GM12878 (cell line): ENCODE measurements around the gene CAMKMT. TPM values are rescaled to one million over a fixed set of nuclear protein-coding genes. Genes with fewer than 3 reads are reported as not detected.

Experiments used
- ATAC-seq: fragments of 200-7000 bp; cut with Tn5 transposase; 3 replicates; pipeline ENCODE4 v1.9.1; 2020; ENCODE audit warnings: mild to moderate bottlenecking, moderate library complexity
- BruUV-seq: library from RNA; stranded (reverse); fragments of 400-500 nt; replicated peaks from 2 replicates; lab custom pipeline; 2021; lab: Mats Ljungman, UMichigan
- CTCF ChIA-PET: fragments of 300-600 bp; sonication (Branson Sonifier 250); formaldehyde crosslinking; extraction: SDS; loops from one replicate; lab custom pipeline; 2021; ENCODE audit warnings: inconsistent platforms; lab: Yijun Ruan, JAX
- POLR2A ChIA-PET: fragments of 350-600 bp; formaldehyde crosslinking; extraction: SDS; loops from one replicate; lab custom pipeline; 2021; ENCODE audit warnings: inconsistent platforms; lab: Charles Lee
- RAD21 ChIA-PET: fragments of 300-600 bp; sonication (Branson Sonifier 250); formaldehyde crosslinking; loops from one replicate; lab custom pipeline; 2023; ENCODE audit warnings: antibody characterized with exemption; ENCODE audit not compliant: unreplicated experiment; lab: Charles Lee
- SMC1A ChIA-PET: fragments of 300-600 bp; sonication (Branson Sonifier 250); formaldehyde crosslinking; loops from one replicate; lab custom pipeline; 2023; ENCODE audit not compliant: unreplicated experiment, uncharacterized antibody; lab: Charles Lee
- DNase-seq: peaks from one replicate; pipeline ENCODE4 v3.0.0-alpha.2; 2011; ENCODE audit warnings: low read depth, low spot score
- FAIRE-seq: peaks from 3 replicates; lab custom pipeline; 2011; peaks lifted over from hg19 to GRCh38; lab: Jason Lieb, UNC
- H2AFZ ChIP-seq: 2 replicates; pipeline ENCODE4 v1.6.0; 2011; ENCODE audit warnings: low read depth, low read length, control low read depth; ENCODE audit not compliant: control insufficient read depth
- H3K27ac ChIP-seq: 2 replicates; pipeline ENCODE4 v1.5.1; 2011; ENCODE audit warnings: control low read depth; ENCODE audit not compliant: control insufficient read depth, insufficient read depth
- H3K27me3 ChIP-seq, 2 experiments: replicated peaks in 1 of 2; 2 replicates each; pipeline versions ENCODE4 v1.6.0 to v1.6.1; 2011; ENCODE audit warnings: low read length in 1 of 2; ENCODE audit not compliant: control insufficient read depth in 2 of 2, insufficient read depth in 2 of 2
- H3K36me3 ChIP-seq, 2 experiments: 2 replicates each; pipeline ENCODE4 v1.5.1; 2011; ENCODE audit warnings: low read length in 1 of 2; ENCODE audit not compliant: control insufficient read depth in 2 of 2, insufficient read depth in 2 of 2
- H3K4me1 ChIP-seq: 2 replicates; pipeline ENCODE4 v1.6.1; 2011; ENCODE audit warnings: mild to moderate bottlenecking, low read length, moderate library complexity, mixed read lengths; ENCODE audit not compliant: control insufficient read depth, insufficient read depth
- H3K4me2 ChIP-seq: 2 replicates; pipeline ENCODE4 v1.6.0; 2011; ENCODE audit warnings: control low read depth; ENCODE audit not compliant: control insufficient read depth, insufficient read depth
- H3K4me3 ChIP-seq: fragments of 200-600 bp; sonication (generic); 2 replicates; pipeline ENCODE4 v1.5.1; 2016
- H3K79me2 ChIP-seq: 2 replicates; pipeline ENCODE4 v1.6.0; 2011; ENCODE audit warnings: low read length; ENCODE audit not compliant: control insufficient read depth, insufficient read depth
- H3K9ac ChIP-seq: 2 replicates; pipeline ENCODE4 v1.8.0; 2011; ENCODE audit warnings: low read length, control low read depth, mixed read lengths; ENCODE audit not compliant: control insufficient read depth, insufficient read depth
- H3K9me3 ChIP-seq: replicated peaks from 3 replicates; pipeline ENCODE4 v1.5.1; 2011; ENCODE audit warnings: mild to moderate bottlenecking, low read length; ENCODE audit not compliant: control insufficient read depth, insufficient read depth
- H4K20me1 ChIP-seq: 2 replicates; pipeline ENCODE4 v1.6.0; 2011; ENCODE audit not compliant: control insufficient read depth, insufficient read depth
- BACH1 ChIP-seq: fragments of 450-650 bp; IDR thresholded peaks from 2 replicates; pipeline ENCODE4 v1.6.1; 2017; ENCODE audit warnings: mild to moderate bottlenecking, borderline replicate concordance
- BHLHE40 ChIP-seq, 2 experiments: fragments of 450-650 bp in 1 of 2; IDR thresholded peaks; 2 replicates each; pipeline ENCODE4 v1.6.1; 2011 to 2017; ENCODE audit warnings: low read depth in 2 of 2, borderline replicate concordance in 1 of 2, improper control_type of control experiment in 1 of 2, low read length in 1 of 2, mild to moderate bottlenecking in 1 of 2
- E2F4 ChIP-seq: IDR thresholded peaks from 2 replicates; pipeline ENCODE4 v1.6.1; 2012; ENCODE audit warnings: low read depth, low read length, improper control_type of control experiment
- KLF5 ChIP-seq: fragments of 450-650 bp; IDR thresholded peaks from 2 replicates; pipeline ENCODE4 v1.6.1; 2014; ENCODE audit warnings: mild to moderate bottlenecking; ENCODE audit not compliant: partially characterized antibody
- MYB ChIP-seq: fragments of 150-350 bp; IDR thresholded peaks from 2 replicates; pipeline ENCODE4 v1.6.1; 2014; ENCODE audit warnings: mild to moderate bottlenecking, low read depth, low read length, borderline replicate concordance
- MYC ChIP-seq: IDR thresholded peaks from 2 replicates; pipeline ENCODE4 v1.6.1; 2011; ENCODE audit warnings: mild to moderate bottlenecking, low read length, moderate library complexity, inconsistent platforms; ENCODE audit not compliant: insufficient read depth, insufficient replicate concordance, insufficient read length, severe bottlenecking
- NR2C2 ChIP-seq: IDR thresholded peaks from 2 replicates; pipeline ENCODE4 v1.6.1; 2011; ENCODE audit warnings: borderline replicate concordance, low read depth; ENCODE audit not compliant: control insufficient read depth, insufficient read length
- NR2F1 ChIP-seq: fragments of 450-650 bp; conservative IDR thresholded peaks from 2 replicates; pipeline ENCODE4 v1.6.1; 2017; ENCODE audit warnings: mild to moderate bottlenecking
- NRF1 ChIP-seq: conservative IDR thresholded peaks from 2 replicates; pipeline ENCODE4 v1.6.1; 2011; ENCODE audit warnings: mild to moderate bottlenecking, low read depth, low read length, improper control_type of control experiment
- PAX5 ChIP-seq: IDR thresholded peaks from 2 replicates; pipeline ENCODE4 v1.6.1; 2011; ENCODE audit warnings: low read depth, low read length, borderline replicate concordance
- SMAD5 ChIP-seq: IDR thresholded peaks from 2 replicates; pipeline ENCODE4 v1.6.1; 2016; ENCODE audit warnings: antibody characterized with exemption, low read depth
- SPI1 ChIP-seq: IDR thresholded peaks from 2 replicates; pipeline ENCODE4 v1.6.1; 2011; ENCODE audit warnings: low read depth, mild to moderate bottlenecking, low read length, moderate library complexity, borderline replicate concordance; ENCODE audit not compliant: insufficient read depth
- SREBF2 ChIP-seq: IDR thresholded peaks from 2 replicates; pipeline ENCODE4 v1.6.1; 2012; ENCODE audit warnings: mild to moderate bottlenecking, low read length
- YY1 ChIP-seq: IDR thresholded peaks from 2 replicates; pipeline ENCODE4 v1.6.1; 2011; ENCODE audit warnings: low read depth, mild to moderate bottlenecking, low read length
- ZNF384 ChIP-seq: IDR thresholded peaks from 2 replicates; pipeline ENCODE4 v1.6.1; 2012; ENCODE audit warnings: low read depth, mild to moderate bottlenecking, low read length, improper control_type of control experiment, borderline replicate concordance
- WGBS: methylation state at CpG from one replicate; pipeline ENCODE4 v1.1.6; 2016; ENCODE audit warnings: low lambda C conversion rate; ENCODE audit not compliant: insufficient replicate concordance, insufficient coverage; ENCODE audit errors: missing lambda C conversion rate; 5-methylcytosine and 5-hydroxymethylcytosine counted together
- in situ Hi-C: fragments of 300-500 bp; cut with MboI; formaldehyde crosslinking; loops from 9 replicates; pipeline ENCODE4 v1.14.3; 2018; ENCODE audit warnings: mixed read lengths
- intact Hi-C: fragments of 100-400 bp; cut with micrococcal nuclease; formaldehyde crosslinking; loops from one replicate; pipeline ENCODE4 v1.14.2; 2022; ENCODE audit not compliant: unreplicated experiment
- polyA plus RNA-seq, 11 experiments: library from polyadenylated mRNA; depleted of rRNA in 4 of 11; unstranded in 6 of 11; stranded (reverse) in 5 of 11; fragments of >200 nt; fragmentation: Nextera tagmentation in 4 of 11; fragmentation: Illumina TruSeq in 1 of 11; extraction: Ambion mirVana in 4 of 11; extraction: Trizol in 1 of 11; gene quantifications; 1 replicate in 1 of 11; 2 replicates in 10 of 11; pipeline versions ENCODE4 v1.2.1 to v1.2.3, GENCODE V29; 2011 to 2016; ENCODE audit warnings: inconsistent platforms in 2 of 11, missing spikeins in 2 of 11, low read depth in 1 of 11
- total RNA-seq, 4 experiments: library from RNA; depleted of rRNA in 3 of 4; stranded (reverse); fragments of >200 nt in 3 of 4; fragmentation: Illumina TruSeq in 1 of 4; extraction: Trizol in 1 of 4; gene quantifications; 2 replicates each; pipeline versions ENCODE4 v1.2.1 to v1.2.3, GENCODE V29; 2013 to 2021
- TF ChIP-seq, protein P1 (sequence below): fragments of 450-650 bp; IDR thresholded peaks from 2 replicates; pipeline ENCODE4 v1.6.1; 2016; ENCODE audit warnings: mild to moderate bottlenecking

CAMKMT gene
- total and polyA plus RNA-seq, 10 of the 15 experiments (the other 5 are each of a cell fraction or from before 2014, with no cell fraction given) = 2.7 to 16.0 (median 11.8) TPM

DNA sequence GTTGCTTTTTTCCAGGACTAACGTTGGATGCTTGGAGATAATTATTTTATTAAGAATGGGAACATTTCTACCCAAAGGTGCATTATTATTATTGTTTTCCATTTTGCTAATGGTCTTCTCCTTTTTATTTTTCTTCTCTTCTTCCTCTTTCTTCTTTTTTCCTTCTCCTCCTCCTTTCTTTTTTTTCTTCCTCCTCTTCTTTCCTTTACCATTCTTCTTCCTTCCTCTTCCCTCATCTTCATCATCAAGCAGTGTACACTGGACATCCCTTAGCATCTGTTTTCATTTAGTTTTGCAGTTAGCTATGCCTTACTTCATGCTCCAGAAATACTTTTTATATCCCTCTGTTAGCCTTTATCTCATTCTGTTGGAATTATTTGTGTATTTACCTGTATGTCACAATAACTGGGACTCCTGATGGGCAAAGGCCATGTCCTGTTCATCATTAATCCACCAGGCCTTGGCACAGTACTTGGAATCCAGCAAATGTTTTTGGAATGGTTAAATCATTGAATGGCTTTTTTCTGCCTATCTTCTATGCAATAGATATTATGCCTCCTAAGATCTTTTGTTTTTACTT is 162.7 kb downstream of the CAMKMT start:
- no peak overlapping the region for H3K27ac ChIP-seq
- CTCF ChIA-PET = interaction anchor here (1.0 to 1.4 kb wide), 3 partner anchors 11 to 431 kb away, joined by 3 to 5 read pairs (median 4); no protein-coding TSS in a partner anchor
- no TSS peak for BruUV-seq

More for the DNA sequence above, 162.7 kb downstream of the CAMKMT start:
- H3K9ac ChIP-seq = no peak overlapping the region
- SMC1A ChIA-PET = interaction anchor here (0.9 to 1.2 kb wide), 4 partner anchors 9 to 143 kb away, joined by 3 to 4 read pairs (median 3); no protein-coding TSS in a partner anchor
- H3K36me3 ChIP-seq = no peaks in the 10 kb centered on the region
- H3K27me3 ChIP-seq = no peaks in the 10 kb centered on the region
- in situ Hi-C loops = no loop called here
- no peak overlapping the region for H3K4me2 ChIP-seq
- RAD21 ChIA-PET = interaction anchor here (1.0 kb wide), 1 partner anchor 36 kb away, joined by 3 read pairs; no protein-coding TSS in a partner anchor
- H4K20me1 ChIP-seq = no peaks in the 10 kb centered on the region
- intact Hi-C loops = no loop called here
- WGBS = 91% methylated on average over 1 of the region's 1 CpG
- no peaks in the 10 kb centered on the region for H3K79me2 ChIP-seq
- no peak overlapping the region for H2AFZ ChIP-seq
- FAIRE-seq (no peak), ATAC-seq (no peak), DNase-seq (no peak)
- POLR2A ChIA-PET = no interaction called here
- H3K4me1 ChIP-seq = no peaks in the 10 kb centered on the region
- H3K9me3 ChIP-seq = peaks cover 2% of the 10 kb centered on the region; the same call in 2 of the 3 replicates
- TF ChIP-seq MYB = no peak
- no peak for TF ChIP-seq SPI1
- TF ChIP-seq, protein P1, sequence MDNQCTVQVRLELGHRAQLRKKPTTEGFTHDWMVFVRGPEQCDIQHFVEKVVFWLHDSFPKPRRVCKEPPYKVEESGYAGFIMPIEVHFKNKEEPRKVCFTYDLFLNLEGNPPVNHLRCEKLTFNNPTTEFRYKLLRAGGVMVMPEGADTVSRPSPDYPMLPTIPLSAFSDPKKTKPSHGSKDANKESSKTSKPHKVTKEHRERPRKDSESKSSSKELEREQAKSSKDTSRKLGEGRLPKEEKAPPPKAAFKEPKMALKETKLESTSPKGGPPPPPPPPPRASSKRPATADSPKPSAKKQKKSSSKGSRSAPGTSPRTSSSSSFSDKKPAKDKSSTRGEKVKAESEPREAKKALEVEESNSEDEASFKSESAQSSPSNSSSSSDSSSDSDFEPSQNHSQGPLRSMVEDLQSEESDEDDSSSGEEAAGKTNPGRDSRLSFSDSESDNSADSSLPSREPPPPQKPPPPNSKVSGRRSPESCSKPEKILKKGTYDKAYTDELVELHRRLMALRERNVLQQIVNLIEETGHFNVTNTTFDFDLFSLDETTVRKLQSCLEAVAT = no peak
- no peak for TF ChIP-seq BHLHE40 (IDR thresholded peaks at IDR 0.05; ENCODE audit: borderline replicate concordance in 1 of 2, low read depth in 2 of 2, low read length in 1 of 2)
- TF ChIP-seq E2F4 = no peak
- TF ChIP-seq BACH1 = no peak
- no peak for TF ChIP-seq YY1
- no peak for TF ChIP-seq KLF5
- no peak for TF ChIP-seq PAX5
- no peak for TF ChIP-seq MYC
- no peak for TF ChIP-seq ZNF384
- TF ChIP-seq NR2C2 = no peak
- TF ChIP-seq SMAD5 = no peak
- TF ChIP-seq NR2F1 = no peak
- TF ChIP-seq NRF1 = no peak
- no peak for TF ChIP-seq SREBF2
- H3K4me3 ChIP-seq = no peak overlapping the region
